ENCODE results near the gene LCE1D.

The LCE1D gene

DNA sequence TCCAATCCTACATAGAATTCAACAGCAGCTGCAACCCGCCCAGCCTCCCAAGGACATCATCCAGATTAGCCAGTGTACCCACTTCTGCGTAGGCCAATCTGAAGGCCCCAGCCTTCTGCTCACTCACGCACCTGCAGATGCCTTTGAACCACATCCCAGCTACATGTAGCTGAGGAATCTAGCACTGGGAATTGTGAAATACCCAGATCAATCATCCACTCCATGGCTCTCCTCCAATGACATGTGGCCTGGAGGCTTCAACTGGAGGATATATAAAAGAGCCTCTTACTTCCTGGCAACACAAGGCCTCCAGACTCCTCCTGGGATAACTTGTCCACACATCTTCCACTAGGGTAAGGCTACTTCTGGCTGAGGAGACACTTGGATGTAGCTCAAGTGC lies 46.0 kb downstream of the LCE1D start, which contains the start of gene LCE6A:
Gene LCE6A, plus strand, starts transcription at position 301 of the 400 bp plus-strand sequence. CDS start 665 bp downstream, outside the sequence.
- TF ChIP-seq, protein P1, sequence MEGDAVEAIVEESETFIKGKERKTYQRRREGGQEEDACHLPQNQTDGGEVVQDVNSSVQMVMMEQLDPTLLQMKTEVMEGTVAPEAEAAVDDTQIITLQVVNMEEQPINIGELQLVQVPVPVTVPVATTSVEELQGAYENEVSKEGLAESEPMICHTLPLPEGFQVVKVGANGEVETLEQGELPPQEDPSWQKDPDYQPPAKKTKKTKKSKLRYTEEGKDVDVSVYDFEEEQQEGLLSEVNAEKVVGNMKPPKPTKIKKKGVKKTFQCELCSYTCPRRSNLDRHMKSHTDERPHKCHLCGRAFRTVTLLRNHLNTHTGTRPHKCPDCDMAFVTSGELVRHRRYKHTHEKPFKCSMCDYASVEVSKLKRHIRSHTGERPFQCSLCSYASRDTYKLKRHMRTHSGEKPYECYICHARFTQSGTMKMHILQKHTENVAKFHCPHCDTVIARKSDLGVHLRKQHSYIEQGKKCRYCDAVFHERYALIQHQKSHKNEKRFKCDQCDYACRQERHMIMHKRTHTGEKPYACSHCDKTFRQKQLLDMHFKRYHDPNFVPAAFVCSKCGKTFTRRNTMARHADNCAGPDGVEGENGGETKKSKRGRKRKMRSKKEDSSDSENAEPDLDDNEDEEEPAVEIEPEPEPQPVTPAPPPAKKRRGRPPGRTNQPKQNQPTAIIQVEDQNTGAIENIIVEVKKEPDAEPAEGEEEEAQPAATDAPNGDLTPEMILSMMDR (IDR thresholded peaks at IDR 0.05; ENCODE audit: low read depth, low read length) = no peak
- DNase-seq (ENCODE audit: extremely low read depth, low read depth) = no peak
